ENCODE data around the gene DYNLT1. TPM values are rescaled to one million over a fixed set of nuclear protein-coding genes. Genes with fewer than 3 reads are reported as not detected.

The DYNLT1 gene
- total and polyA plus RNA-seq, 2 of the 13 experiments (the other 11 are each of a cell fraction or from before 2014, with no cell fraction given) = 108 to 171 TPM

- TF ChIP-seq CENPT (CRISPR knock-in tag; IDR thresholded peaks at IDR 0.05; ENCODE audit: low read depth) (no peak; the same call in 1 of the 2 replicates), NR2F6 (IDR thresholded peaks at IDR 0.05) (0 out of 2 replicates have a peak, but pooled peaks have one; percentile 11), NR2F6 (CRISPR knock-in tag; IDR thresholded peaks at IDR 0.05) (peak; percentile 21; the same call in 1 of the 2 replicates), GRHL1 (CRISPR knock-in tag; conservative IDR thresholded peaks at IDR 0.05) (no peak), ZNF34 (CRISPR knock-in tag; IDR thresholded peaks at IDR 0.05; ENCODE audit: borderline replicate concordance) (no peak; the same call in 1 of the 2 replicates), ZNF12 (CRISPR knock-in tag; IDR thresholded peaks at IDR 0.05) (0 out of 2 replicates have a peak, but pooled peaks have one; percentile 47), ZNF776 (CRISPR knock-in tag; IDR thresholded peaks at IDR 0.05) (peak; percentile 97), ZNF280D (CRISPR knock-in tag; IDR thresholded peaks at IDR 0.05) (no peak; the same call in 1 of the 2 replicates), HMG20B (CRISPR knock-in tag; conservative IDR thresholded peaks at IDR 0.05) (no peak; the same call in 1 of the 2 replicates), ZNF7 (CRISPR knock-in tag; IDR thresholded peaks at IDR 0.05) (no peak), GLMP (CRISPR knock-in tag; IDR thresholded peaks at IDR 0.05; ENCODE audit: borderline replicate concordance) (no peak), ZNF761 (CRISPR knock-in tag; conservative IDR thresholded peaks at IDR 0.05) (peak; percentile 78; the same call in 1 of the 2 replicates), ELF1 (CRISPR knock-in tag; IDR thresholded peaks at IDR 0.05) (peak; percentile 29; the same call in 1 of the 2 replicates), ZNF724P (CRISPR knock-in tag; IDR thresholded peaks at IDR 0.05; ENCODE audit: borderline replicate concordance) (peak; percentile 50; the same call in 1 of the 2 replicates), HMG20A (CRISPR knock-in tag; IDR thresholded peaks at IDR 0.05; ENCODE audit: borderline replicate concordance) (no peak), REPIN1 (CRISPR knock-in tag; IDR thresholded peaks at IDR 0.05; ENCODE audit: borderline replicate concordance, low read depth) (peak; percentile 16; the same call in 1 of the 2 replicates), PRMT3 (CRISPR knock-in tag; IDR thresholded peaks at IDR 0.05; ENCODE audit: borderline replicate concordance, low read depth) (no peak), NR2F1 (CRISPR knock-in tag; IDR thresholded peaks at IDR 0.05) (peak; percentile 6 to 25; a peak in 1 of 4 replicates), NFKB2 (CRISPR knock-in tag; IDR thresholded peaks at IDR 0.05; ENCODE audit: borderline replicate concordance) (peak; percentile 67; the same call in 1 of the 2 replicates), RFXANK (CRISPR knock-in tag; IDR thresholded peaks at IDR 0.05) (no peak), ZBTB14 (CRISPR knock-in tag; IDR thresholded peaks at IDR 0.05) (0 out of 2 replicates have a peak, but pooled peaks have one; percentile 14), ARNTL (CRISPR knock-in tag; IDR thresholded peaks at IDR 0.05) (no peak; the same call in 1 of the 2 replicates), NR2F2 (IDR thresholded peaks at IDR 0.05; ENCODE audit: borderline replicate concordance, low read depth) (0 out of 2 replicates have a peak, but pooled peaks have one; percentile 32)
These were observed at the start of gene DYNLT1 (continued) for GRCh38 chr6:158644231-158645063.
